Ascending aorta (tissue), 2 donors: ENCODE data around the gene PLK2. TPM values are rescaled to one million over a fixed set of nuclear protein-coding genes. Genes with fewer than 3 reads are reported as not detected.

ENCODE experiments used
- DNase-seq, 2 donors: peaks; one replicate each; pipeline ENCODE4 v3.0.0-alpha.2; 2019; ENCODE audit warnings: low spot score in 2 of 2
- H3K27ac ChIP-seq, 2 donors: fragments of 200-600 bp; sonication (generic); one replicate each; pipeline ENCODE4 v1.5.1; 2016 to 2017; ENCODE audit warnings: mild to moderate bottlenecking in 1 of 2
- H3K27me3 ChIP-seq: fragments of 200-600 bp; sonication (generic); one replicate; pipeline ENCODE4 v1.5.1; 2017
- H3K36me3 ChIP-seq, 2 donors: fragments of 200-600 bp; sonication (generic); one replicate each; pipeline ENCODE4 v1.5.1; 2016
- H3K4me1 ChIP-seq, 2 donors: fragments of 200-600 bp; sonication (generic); one replicate each; pipeline ENCODE4 v1.5.1; 2016 to 2017; ENCODE audit warnings: mild to moderate bottlenecking in 1 of 2
- H3K4me3 ChIP-seq, 2 donors: fragments of 200-600 bp; sonication (generic); one replicate each; pipeline ENCODE4 v1.5.1; 2016 to 2017; ENCODE audit warnings: mild to moderate bottlenecking in 1 of 2
- H3K9me3 ChIP-seq, 2 donors: fragments of 200-600 bp; sonication (generic); one replicate each; pipeline ENCODE4 v1.5.1; 2016
- intact Hi-C: fragments of 100-400 bp; cut with DNase I; formaldehyde crosslinking; loops from one replicate; pipeline ENCODE4 v1.15.1; 2023
- total RNA-seq: library from RNA; depleted of rRNA; stranded (reverse); fragments of >200 nt; gene quantifications from one replicate; pipeline ENCODE4 v1.1.0, GENCODE V29; 2016
- TF ChIP-seq, protein P1 (sequence below), 3 experiments: fragments of 200-600 bp in 2 of 3; fragments of 450-650 bp in 1 of 3; sonication (generic) in 2 of 3; IDR thresholded peaks; one replicate each; pipeline ENCODE4 v1.5.1; 2016 to 2019; ENCODE audit warnings: antibody characterized with exemption in 3 of 3, mild to moderate bottlenecking in 1 of 3, moderate library complexity in 1 of 3

The PLK2 gene
- total RNA-seq, 1 donor from 2014 or later, result 69.1 TPM

DNA sequence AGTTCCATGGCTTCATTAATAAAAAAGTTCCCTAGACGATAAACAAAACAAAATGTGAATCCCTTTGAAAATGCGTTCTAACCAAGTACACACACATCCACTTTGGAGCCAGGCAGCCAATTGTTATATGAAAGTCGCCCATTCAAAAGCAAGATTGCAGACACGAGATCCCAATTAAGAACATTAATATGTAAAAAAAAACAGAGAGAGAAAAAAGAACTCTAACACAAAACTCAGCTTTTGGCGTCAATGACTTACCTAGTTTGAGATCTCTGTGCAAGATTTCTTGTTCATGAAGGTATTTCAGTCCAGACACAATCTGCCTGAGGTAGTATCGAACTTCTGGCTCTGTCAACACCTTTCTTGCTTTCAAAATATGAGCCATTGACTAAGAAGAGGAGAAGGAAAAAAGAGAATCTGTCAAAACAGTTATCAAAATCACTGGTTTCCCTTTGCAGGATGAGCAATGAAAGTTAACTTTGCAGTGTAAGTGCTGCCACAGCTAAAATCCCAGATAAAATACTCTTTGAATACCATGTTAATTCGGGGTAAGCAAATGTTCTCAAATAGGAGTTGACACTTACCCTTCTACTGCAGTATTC is 1.6 kb downstream of the PLK2 start:
- Histone ChIP-seq H3K4me1 (peaks cover 0 to 23% of the 10 kb centered on the region in 2 donors), H3K27ac (no peak overlapping the region), H3K36me3 (peaks cover 12 to 44% of the 10 kb centered on the region in 2 donors), H3K9me3 (no peaks in the 10 kb centered on the region), H3K4me3 (peak overlapping the region; percentile 83 to 92), H3K27me3 (no peaks in the 10 kb centered on the region)
- TF ChIP-seq, protein P1, sequence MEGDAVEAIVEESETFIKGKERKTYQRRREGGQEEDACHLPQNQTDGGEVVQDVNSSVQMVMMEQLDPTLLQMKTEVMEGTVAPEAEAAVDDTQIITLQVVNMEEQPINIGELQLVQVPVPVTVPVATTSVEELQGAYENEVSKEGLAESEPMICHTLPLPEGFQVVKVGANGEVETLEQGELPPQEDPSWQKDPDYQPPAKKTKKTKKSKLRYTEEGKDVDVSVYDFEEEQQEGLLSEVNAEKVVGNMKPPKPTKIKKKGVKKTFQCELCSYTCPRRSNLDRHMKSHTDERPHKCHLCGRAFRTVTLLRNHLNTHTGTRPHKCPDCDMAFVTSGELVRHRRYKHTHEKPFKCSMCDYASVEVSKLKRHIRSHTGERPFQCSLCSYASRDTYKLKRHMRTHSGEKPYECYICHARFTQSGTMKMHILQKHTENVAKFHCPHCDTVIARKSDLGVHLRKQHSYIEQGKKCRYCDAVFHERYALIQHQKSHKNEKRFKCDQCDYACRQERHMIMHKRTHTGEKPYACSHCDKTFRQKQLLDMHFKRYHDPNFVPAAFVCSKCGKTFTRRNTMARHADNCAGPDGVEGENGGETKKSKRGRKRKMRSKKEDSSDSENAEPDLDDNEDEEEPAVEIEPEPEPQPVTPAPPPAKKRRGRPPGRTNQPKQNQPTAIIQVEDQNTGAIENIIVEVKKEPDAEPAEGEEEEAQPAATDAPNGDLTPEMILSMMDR (IDR thresholded peaks at IDR 0.05), result no peak
- intact Hi-C loops, result loop anchor here (5.0 to 10.0 kb wide), 4 partner anchors 53 to 469 kb away; no protein-coding TSS in a partner anchor
- DNase-seq, result no peak

DNA sequence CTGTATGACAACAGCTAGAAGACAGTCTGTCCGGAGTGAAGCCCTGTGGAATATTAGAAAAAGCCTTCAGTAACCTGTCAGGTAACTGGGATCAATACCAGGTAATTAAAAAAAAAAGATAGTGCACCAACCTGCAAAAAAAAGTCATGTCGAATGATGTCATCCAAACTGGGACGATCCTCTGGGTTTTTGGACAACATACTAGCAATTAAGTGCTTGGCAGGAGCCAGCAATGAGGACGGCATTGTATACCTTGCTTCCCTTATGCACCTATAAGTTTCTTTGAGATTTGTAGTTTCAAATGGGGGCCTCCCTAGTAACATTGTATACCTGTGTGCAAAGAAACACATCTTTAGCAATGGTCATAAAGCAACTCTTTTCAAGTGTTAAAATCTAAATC is 2.8 kb downstream of the PLK2 start:
- DNase-seq, result no peak
- intact Hi-C loops, result loop anchor here (5.0 to 10.0 kb wide), 4 partner anchors 52 to 470 kb away; no protein-coding TSS in a partner anchor

DNA sequence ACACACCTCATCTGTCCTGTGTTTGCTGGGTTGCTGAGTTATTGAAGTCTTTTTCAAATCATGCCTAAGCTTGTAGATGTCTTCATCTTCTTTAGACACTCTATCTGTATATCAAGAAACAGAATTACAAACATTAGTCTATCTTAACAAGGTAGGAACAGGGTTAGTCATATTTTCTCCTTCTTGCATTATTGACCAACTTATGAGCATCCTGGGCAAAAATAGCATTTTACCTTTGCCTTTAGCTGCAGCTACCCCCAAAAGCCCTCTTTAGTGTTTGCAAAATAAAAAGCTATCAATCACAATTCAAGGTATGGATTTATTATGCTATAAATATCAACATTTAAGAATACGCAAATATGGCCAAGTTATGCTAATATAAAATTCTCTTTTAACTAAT is 3.4 kb downstream of the PLK2 start:
- TF ChIP-seq, protein P1 (IDR thresholded peaks at IDR 0.05), result no peak
- DNase-seq, result no peak
- H3K9me3 ChIP-seq, result no peaks in the 10 kb centered on the region
- H3K4me3 ChIP-seq, result peak overlapping the region; percentile 83 to 92
- peaks cover 12 to 49% of the 10 kb centered on the region in 2 donors for H3K36me3 ChIP-seq
- intact Hi-C loops, result loop anchor here (5.0 to 10.0 kb wide), 4 partner anchors 52 to 471 kb away; no protein-coding TSS in a partner anchor
- peaks cover 0 to 23% of the 10 kb centered on the region in 2 donors for H3K4me1 ChIP-seq
- H3K27me3 ChIP-seq, result no peaks in the 10 kb centered on the region
- peak overlapping the region in 1 of 2 donors; percentile 28 for H3K27ac ChIP-seq

More for the DNA sequence above, 2.8 kb downstream of the PLK2 start:
- TF ChIP-seq, protein P1 (IDR thresholded peaks at IDR 0.05), result no peak
- H3K36me3 ChIP-seq, result peaks cover 12 to 49% of the 10 kb centered on the region in 2 donors
- no peaks in the 10 kb centered on the region for H3K27me3 ChIP-seq
- H3K9me3 ChIP-seq, result no peaks in the 10 kb centered on the region
- peaks cover 0 to 23% of the 10 kb centered on the region in 2 donors for H3K4me1 ChIP-seq
- no peak overlapping the region for H3K27ac ChIP-seq
- peak overlapping the region; percentile 83 to 92 for H3K4me3 ChIP-seq

DNA sequence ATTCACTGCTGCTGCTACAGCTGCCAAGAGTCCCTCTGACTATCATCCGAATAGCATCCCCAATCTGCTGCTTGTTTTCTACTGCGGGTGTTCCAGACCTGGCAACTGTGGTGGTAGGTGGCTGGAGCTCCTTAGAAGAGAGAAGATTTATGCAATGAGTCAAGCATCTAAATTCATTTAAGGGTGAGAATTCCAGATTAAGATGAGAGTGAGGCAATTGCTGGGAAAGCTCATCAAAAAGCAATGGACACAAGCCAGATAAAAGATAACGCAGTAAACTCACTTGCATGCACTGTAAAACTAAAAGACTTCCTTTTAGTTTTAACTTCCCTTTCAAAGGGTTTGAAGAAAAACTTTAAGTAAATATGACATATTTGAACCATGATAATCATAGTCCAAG is 3.9 kb downstream of the PLK2 start:
- peak overlapping the region; percentile 28 to 32 for H3K27ac ChIP-seq
- no peaks in the 10 kb centered on the region for H3K9me3 ChIP-seq
- H3K4me3 ChIP-seq, result peak overlapping the region; percentile 13 to 83
- H3K4me1 ChIP-seq, result peaks cover 0 to 23% of the 10 kb centered on the region in 2 donors
- peaks cover 12 to 49% of the 10 kb centered on the region in 2 donors for H3K36me3 ChIP-seq
- no peaks in the 10 kb centered on the region for H3K27me3 ChIP-seq
- TF ChIP-seq, protein P1 (IDR thresholded peaks at IDR 0.05), result no peak
- intact Hi-C loops, result loop anchor here (5.0 to 10.0 kb wide), 4 partner anchors 51 to 471 kb away; no protein-coding TSS in a partner anchor
- DNase-seq, result no peak

DNA sequence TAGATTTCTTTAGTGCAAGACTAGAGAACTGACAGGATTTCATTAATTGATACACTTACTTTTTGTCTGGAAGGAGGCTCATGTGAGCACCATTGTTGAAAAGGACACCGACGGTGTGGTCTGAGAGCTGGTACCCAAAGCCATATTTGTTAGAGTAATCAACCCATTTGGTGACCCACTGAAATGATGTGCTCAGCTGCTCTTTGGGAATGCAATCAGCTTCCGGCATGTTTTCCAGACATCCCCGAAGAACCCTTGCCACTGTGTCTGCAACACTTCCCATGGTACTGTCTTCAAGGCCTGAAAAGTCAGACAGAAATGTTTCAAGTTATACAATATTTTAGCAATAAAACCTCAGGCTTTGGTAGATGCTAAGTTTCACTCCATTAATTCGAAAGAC is 4.4 kb downstream of the PLK2 start:
- peak overlapping the region; percentile 28 to 32 for H3K27ac ChIP-seq
- no peaks in the 10 kb centered on the region for H3K9me3 ChIP-seq
- peak overlapping the region; percentile 13 to 83 for H3K4me3 ChIP-seq
- no peaks in the 10 kb centered on the region for H3K27me3 ChIP-seq
- DNase-seq, result no peak
- TF ChIP-seq, protein P1 (IDR thresholded peaks at IDR 0.05), result no peak
- intact Hi-C loops, result loop anchor here (5.0 to 10.0 kb wide), 4 partner anchors 51 to 472 kb away; no protein-coding TSS in a partner anchor
- H3K4me1 ChIP-seq, result peaks cover 0 to 23% of the 10 kb centered on the region in 2 donors
- peaks cover 12 to 49% of the 10 kb centered on the region in 2 donors for H3K36me3 ChIP-seq
